CD4-positive, alpha-beta T cell treated with Interleukin-2 at 100 ng/mL for 4 hours (primary cell): ENCODE results near the gene CYP4F8.
"Not testable (repeated sequence)": the region's sequence is repeated elsewhere in the genome, so short reads cannot be mapped to it uniquely, and the experiment has no call there.

Experiments
- DNase-seq: peaks from one replicate; pipeline ENCODE4 v3.0.0-alpha.2; 2020; ENCODE audit warnings: low spot score

CYP4F8 gene, protein sequence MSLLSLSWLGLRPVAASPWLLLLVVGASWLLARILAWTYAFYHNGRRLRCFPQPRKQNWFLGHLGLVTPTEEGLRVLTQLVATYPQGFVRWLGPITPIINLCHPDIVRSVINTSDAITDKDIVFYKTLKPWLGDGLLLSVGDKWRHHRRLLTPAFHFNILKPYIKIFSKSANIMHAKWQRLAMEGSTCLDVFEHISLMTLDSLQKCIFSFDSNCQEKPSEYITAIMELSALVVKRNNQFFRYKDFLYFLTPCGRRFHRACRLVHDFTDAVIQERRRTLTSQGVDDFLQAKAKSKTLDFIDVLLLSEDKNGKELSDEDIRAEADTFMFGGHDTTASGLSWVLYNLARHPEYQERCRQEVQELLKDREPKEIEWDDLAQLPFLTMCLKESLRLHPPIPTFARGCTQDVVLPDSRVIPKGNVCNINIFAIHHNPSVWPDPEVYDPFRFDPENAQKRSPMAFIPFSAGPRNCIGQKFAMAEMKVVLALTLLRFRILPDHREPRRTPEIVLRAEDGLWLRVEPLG

DNA sequence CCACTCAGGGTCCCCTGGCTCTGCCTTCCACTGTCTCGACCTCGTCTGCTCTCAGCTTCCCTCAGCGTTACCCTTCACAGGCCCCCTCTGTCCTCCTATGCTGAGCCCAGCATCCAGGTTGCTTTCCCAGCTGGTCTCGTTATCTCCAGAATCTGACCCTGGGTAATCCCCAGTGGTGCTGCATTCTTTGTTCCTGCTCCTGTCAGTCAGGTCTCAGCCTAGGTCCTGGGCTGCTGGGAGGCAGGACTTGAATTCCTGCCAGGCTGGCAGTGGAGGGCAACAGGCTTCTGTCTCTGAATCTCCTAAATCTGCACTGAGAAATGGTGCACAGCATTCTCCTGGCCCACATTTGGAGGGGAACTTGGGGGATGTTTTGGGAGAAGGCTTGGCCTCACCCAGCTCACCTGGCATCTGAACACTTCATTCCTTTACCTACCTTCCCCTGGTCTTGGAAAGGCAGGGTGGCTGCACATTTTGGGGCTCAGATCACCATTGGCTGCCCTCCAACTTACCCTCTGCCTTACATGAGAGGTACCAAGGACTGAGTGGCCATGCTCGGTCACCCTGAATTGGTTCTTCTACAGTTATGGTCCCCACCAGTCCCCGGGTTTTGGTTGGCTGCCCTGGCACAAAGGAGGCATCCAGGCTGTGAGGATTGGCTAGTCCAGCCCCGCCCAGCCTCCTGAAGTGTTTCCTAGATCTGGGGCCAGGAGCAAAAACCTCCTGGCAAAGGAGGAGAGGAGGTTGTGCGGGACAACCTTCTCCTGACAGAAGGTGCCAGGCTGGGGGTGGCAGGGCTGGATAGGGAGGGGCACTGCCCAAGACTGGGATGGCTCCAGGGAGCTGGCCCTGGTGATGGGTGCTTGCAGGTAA lies at the start of gene CYP4F8:
CYP4F8 (plus strand) TSS at position 712 of the 873 bp plus-strand sequence. CDS start 399 bp downstream, outside the sequence.
- DNase-seq = no peak

- no peak for DNase-seq
Observed at GRCh38 chr19:15570420-15570819, 44.6 kb upstream of the CYP4F8 start.

GRCh38 chr19:15575406-15575805 lies 39.6 kb upstream of the CYP4F8 start:
- DNase-seq = no peak

- DNase-seq = no peak
Observed at GRCh38 chr19:15576526-15577156, 38.4 kb upstream of the CYP4F8 start.

GRCh38 chr19:15577184-15577771 lies 37.7 kb upstream of the CYP4F8 start:
- no peak for DNase-seq

- DNase-seq = no peak
Observed at GRCh38 chr19:15583346-15583745, 31.7 kb upstream of the CYP4F8 start.

- no peak for DNase-seq
Observed at GRCh38 chr19:15584095-15584494, 30.9 kb upstream of the CYP4F8 start.

- peak; percentile 82 for DNase-seq
Observed at GRCh38 chr19:15584541-15585115, 30.4 kb upstream of the CYP4F8 start.

- no peak for DNase-seq
Observed at GRCh38 chr19:15587663-15588062, 27.4 kb upstream of the CYP4F8 start.

GRCh38 chr19:15588265-15588664 lies 26.8 kb upstream of the CYP4F8 start:
- no peak for DNase-seq

DNA sequence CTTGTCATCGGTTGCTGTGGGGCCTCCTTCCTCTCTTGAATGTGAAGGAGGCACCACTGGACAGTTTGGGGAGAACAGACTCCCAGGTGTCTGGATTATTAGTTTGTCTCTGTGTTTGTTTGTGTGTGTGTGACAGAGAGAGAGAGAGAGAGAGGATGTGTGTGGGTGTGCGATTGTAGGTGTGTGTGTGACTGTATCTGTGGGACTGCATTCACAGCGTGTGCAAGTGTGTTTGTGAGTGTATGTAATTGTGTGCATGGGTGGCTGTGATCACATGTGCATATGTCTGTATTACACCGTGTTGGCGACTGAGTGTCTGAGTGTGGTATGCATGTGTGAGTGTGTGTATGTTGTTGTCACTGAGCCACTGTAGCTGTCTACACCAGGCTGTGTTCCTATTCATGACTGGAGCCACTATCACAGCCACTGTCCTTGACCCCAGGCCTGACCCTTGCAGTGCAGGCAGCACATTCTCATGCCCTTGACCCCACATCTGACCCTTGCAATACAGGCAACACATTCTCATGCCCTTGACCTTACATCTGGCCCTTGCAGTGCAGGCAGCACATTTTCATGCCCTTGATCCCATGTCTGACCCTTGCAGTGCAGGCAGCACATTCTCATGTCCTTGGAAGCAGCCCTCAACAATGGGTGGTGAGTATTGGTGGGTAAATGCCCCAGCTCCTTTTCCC lies 25.1 kb upstream of the CYP4F8 start:
- no peak for DNase-seq

DNA sequence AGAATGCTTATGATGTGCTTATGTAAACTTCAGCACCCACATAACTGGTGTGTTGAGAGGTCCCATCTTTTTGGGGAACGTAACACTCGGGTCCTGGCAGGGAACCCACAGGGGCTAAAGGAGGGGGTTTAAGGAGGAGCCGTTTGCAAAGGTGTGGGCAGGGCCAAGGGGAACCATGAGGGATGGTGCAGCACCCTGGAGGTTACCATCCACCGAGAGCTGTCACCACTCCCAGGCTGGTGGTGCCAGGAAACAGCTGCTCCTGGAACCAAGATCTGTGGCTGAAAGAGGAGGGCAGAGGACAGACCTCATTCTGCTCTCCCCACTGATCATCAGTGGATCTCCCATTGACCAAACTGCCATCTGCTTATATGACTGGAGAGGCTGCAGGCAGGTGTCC lies 23.2 kb upstream of the CYP4F8 start:
- no peak for DNase-seq

GRCh38 chr19:15592506-15592905 lies 22.5 kb upstream of the CYP4F8 start:
- DNase-seq = not testable (repeated sequence)

DNA sequence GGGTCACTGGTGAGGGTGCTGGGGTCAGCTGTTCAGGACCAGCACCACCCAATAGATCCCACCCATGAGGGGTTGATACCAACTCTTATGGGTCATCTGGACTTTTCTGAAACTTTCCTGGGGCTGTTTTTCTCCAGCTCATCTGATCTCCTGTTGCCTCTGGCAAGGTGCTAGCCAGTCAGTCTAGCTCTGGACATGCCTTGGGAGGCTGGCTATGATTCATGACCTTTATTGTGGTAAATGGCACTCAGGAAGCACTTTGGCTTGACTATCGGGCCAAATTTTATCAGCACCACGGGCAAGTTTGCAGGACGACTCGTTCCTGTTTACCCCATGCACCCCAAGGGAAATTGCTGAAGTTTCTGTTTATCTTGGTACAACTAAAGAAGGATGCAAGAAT lies 21.3 kb upstream of the CYP4F8 start:
- DNase-seq = not testable (repeated sequence)

DNA sequence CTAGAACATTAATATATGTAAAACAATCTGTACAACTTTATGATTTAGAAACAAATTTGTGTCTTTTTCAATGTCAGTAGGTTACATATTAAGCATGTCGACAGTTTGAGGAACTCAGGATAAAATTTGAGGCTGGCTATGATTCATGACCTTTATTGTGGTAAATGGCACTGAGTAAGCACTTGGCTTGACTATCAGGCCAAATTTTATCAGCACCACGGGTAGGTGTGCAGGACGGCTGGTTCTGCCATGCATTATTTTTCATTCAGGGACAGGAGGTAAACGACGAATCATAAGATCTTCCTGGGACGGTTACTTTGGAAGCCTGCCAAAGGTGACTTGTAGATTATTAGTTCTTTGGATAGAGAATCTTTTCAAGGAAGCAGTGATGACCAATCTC lies 19.9 kb upstream of the CYP4F8 start:
- DNase-seq = no peak

GRCh38 chr19:15607978-15608925 lies 6.8 kb upstream of the CYP4F8 start:
- not testable (repeated sequence) for DNase-seq

DNA sequence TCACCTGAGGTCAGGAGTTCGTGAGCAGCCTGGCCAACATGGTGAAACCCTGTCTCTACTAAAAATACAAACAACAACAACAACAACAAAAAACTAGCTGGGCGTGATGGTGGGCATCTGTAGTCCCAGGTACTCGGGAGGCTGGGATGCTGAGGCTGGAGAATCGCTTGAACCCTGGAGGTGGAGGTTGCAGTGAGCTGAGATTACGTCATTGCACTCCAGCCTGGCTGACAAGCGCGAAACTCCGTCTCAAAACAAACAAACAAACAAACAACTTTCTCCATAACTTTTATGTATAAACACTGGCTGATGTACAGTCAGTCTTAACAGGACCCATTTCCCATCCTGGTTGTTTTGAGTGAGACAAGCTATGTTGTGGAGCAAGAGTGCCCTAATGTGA lies 5.8 kb upstream of the CYP4F8 start:
- DNase-seq = no peak

- DNase-seq = no peak
Observed at GRCh38 chr19:15612342-15612741, 2.7 kb upstream of the CYP4F8 start.

GRCh38 chr19:15613338-15613737 lies 1.7 kb upstream of the CYP4F8 start:
- no peak for DNase-seq

DNA sequence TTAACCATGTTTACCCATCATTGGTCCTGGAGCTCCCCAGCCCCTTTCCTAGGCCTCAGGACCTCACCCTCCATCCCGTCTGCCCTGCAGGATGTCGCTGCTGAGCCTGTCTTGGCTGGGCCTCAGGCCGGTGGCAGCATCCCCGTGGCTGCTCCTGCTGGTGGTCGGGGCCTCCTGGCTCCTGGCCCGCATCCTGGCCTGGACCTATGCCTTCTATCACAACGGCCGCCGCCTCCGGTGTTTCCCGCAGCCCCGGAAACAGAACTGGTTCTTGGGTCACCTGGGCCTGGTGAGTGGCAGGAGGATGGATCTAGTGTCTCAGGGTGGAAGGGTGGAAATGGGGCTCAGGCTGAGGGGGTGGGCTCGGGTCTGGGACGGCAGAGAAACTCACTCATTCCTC lies 508 bp downstream of the CYP4F8 start:
- DNase-seq = no peak
